ENCODE data around the gene SLC25A12.

DNA sequence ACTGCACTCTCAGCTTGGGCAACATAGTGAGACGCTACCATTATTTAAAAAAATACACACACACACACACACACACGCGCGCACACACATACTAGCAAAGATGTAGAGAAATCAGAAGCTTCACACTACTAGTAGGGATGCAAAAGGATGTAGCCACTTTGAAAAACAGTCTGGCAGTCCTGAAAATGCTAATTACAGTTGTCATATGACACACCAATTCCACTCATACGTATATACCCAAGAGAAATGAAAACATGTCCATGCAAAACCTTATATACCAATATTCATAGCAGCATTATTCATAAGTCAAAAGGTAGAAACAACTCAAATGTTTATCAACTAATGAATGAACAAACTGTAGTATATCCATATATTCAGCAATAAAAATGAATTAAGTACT lies 90.3 kb downstream of the SLC25A12 start:
- TF ChIP-seq SUZ12 (IDR thresholded peaks at IDR 0.05; ENCODE audit: extremely low read depth, insufficient read depth, insufficient read length) (no peak), YY1 (IDR thresholded peaks at IDR 0.05; ENCODE audit: insufficient read depth, insufficient read length) (no peak), ZNF274 (IDR thresholded peaks at IDR 0.05; ENCODE audit: low read depth, low read length) (no peak)
